C4-2B (cell line): ENCODE data around the gene HLA-C.

ENCODE experiments used
- H3K27ac ChIP-seq: fragments of 450-650 bp; 2 replicates; pipeline ENCODE4 v1.5.1; 2017
- ZFX ChIP-seq: fragments of 450-650 bp; IDR thresholded peaks from 2 replicates; pipeline ENCODE4 v1.6.1; 2017
- TF ChIP-seq, protein P1 (sequence below): fragments of 450-650 bp; conservative IDR thresholded peaks from 2 replicates; pipeline ENCODE4 v1.5.1; 2017; ENCODE audit warnings: mild to moderate bottlenecking

HLA-C gene

DNA sequence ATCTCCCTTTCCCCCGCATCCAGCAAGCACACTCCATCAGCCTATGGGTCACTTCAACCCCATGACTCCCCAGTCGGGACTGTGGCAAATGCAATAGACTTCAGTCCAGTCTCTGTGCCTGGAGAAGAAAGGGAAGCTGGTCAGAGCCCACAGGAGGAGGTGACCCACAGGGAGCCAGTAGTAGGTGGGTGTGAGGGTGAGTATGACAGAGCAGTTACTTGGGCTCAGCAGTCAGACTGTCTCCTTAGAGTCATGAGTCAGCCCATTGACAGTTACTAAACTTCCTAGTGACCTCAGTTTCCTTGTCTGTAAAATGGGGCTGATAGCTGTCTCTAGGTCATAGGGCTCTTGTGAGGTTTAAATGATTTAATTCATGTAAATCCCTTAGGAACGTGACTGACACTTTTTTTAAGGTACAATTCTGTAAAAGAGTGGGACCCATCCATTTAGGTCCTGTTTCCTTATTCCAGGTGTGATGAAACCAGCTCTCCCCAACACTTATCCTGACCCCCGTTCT lies 33.9 kb upstream of the HLA-C start:
- H3K27ac ChIP-seq = no peak overlapping the region
- TF ChIP-seq, protein P1, sequence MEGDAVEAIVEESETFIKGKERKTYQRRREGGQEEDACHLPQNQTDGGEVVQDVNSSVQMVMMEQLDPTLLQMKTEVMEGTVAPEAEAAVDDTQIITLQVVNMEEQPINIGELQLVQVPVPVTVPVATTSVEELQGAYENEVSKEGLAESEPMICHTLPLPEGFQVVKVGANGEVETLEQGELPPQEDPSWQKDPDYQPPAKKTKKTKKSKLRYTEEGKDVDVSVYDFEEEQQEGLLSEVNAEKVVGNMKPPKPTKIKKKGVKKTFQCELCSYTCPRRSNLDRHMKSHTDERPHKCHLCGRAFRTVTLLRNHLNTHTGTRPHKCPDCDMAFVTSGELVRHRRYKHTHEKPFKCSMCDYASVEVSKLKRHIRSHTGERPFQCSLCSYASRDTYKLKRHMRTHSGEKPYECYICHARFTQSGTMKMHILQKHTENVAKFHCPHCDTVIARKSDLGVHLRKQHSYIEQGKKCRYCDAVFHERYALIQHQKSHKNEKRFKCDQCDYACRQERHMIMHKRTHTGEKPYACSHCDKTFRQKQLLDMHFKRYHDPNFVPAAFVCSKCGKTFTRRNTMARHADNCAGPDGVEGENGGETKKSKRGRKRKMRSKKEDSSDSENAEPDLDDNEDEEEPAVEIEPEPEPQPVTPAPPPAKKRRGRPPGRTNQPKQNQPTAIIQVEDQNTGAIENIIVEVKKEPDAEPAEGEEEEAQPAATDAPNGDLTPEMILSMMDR = no peak
- TF ChIP-seq ZFX = no peak

DNA sequence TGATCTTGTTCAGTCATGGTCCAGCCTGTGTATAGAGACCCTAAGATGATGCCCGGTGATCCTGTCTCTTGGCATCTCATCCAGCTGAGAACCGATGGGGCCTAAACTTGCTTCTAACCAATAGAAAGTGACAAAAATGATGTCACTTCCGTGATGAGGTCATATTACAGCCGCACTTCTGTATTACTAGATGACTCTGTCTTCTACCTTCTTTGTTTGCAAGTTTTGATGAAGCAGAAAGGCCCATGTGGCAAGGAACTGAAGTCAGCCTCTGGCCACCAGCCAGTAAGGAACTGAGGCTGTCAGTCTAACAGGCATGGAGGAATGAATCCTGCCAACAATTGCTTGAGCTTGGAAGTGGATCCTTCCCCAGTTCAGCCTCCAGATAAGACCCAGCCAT lies 32.8 kb upstream of the HLA-C start:
- no peak overlapping the region for H3K27ac ChIP-seq
- TF ChIP-seq, protein P1 = no peak
- no peak for TF ChIP-seq ZFX

GRCh38 chr6:31300797-31301196 lies 28.9 kb upstream of the HLA-C start:
- TF ChIP-seq, protein P1 = no peak
- no peak overlapping the region for H3K27ac ChIP-seq

- no peak overlapping the region for H3K27ac ChIP-seq
- TF ChIP-seq, protein P1 = no peak
- TF ChIP-seq ZFX = no peak
These were observed 28.1 kb upstream of the HLA-C start for GRCh38 chr6:31299947-31300346.

DNA sequence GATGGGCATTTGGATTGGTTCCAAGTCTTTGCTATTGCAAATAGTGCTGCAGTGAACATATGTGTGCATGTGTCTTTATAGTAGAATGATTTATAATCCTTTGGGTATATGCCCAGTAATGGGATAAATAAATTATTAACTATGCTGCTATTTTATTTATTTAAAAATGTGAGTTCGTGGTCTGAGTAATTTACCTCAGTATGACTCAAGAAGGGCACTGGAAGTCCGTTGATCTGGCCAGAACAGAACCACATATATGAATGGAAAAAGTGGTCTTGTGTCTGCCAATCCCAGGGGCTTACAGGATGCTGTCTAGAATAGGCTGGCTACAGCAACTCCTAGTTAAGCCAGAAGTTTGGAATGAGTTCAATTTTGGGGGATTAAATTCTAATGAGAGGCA lies 27.6 kb upstream of the HLA-C start:
- no peak for TF ChIP-seq ZFX
- TF ChIP-seq, protein P1 = no peak
- H3K27ac ChIP-seq = no peak overlapping the region

DNA sequence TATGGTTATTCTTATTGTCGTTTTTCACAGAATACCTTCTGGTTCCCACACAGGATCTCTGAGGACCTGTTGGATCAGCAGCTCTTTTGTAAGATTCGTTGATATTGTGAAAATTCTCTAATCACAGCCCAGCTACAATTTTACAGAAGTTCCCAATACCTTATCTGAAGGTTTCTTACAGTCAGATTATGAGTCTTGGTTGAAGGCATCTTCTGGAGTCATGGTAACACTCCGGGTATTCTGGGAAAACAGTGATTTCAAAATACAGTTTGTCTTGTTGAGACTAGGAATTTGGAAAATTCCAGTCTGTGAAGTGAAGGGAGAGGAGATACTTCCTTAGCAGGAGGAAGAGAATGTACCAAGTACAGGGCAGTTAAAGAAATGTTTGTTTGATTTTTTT lies 22.2 kb upstream of the HLA-C start:
- TF ChIP-seq, protein P1 = no peak
- TF ChIP-seq ZFX = no peak

GRCh38 chr6:31293343-31293742 lies 21.5 kb upstream of the HLA-C start:
- H3K27ac ChIP-seq = no peak overlapping the region
- TF ChIP-seq, protein P1 = no peak
- no peak for TF ChIP-seq ZFX

More for the DNA sequence above, 22.2 kb upstream of the HLA-C start:
- H3K27ac ChIP-seq = no peak overlapping the region
